ENCODE data around the gene P2RY8.
"Not testable (repeated sequence)": the region's sequence is repeated elsewhere in the genome, so short reads cannot be mapped to it uniquely, and the experiment has no call there.

P2RY8 gene

DNA sequence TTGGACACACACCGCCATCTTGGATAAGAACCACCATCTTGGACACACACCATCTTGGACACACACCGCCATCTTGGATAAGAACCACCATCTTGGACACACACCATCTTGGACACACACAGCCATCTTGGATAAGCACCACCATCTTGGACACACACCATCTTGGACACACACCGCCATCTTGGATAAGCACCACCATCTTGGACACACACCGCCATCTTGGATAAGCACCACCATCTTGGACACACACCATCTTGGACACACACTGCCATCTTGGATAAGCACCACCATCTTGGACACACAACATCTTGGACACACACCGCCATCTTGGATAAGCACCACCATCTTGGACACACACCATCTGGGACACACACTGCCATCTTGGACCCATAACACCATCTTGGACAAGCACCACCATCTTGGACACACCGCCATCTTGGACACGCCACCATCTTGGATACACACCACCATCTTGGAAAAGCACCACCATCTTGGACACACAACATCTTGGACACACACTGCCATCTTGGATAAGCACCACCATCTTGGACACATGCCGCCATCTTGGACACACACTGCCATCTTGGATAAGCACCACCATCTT is 88.9 kb downstream of the P2RY8 start:
- not testable (repeated sequence) for DNase-seq (ENCODE audit: low read depth in 2 of 3, low spot score in 2 of 3)

- not testable (repeated sequence) for DNase-seq (ENCODE audit: low read depth in 2 of 3, low spot score in 2 of 3)
Measured at GRCh38 chrX:1446984-1447968, 89.7 kb downstream of the P2RY8 start.

DNA sequence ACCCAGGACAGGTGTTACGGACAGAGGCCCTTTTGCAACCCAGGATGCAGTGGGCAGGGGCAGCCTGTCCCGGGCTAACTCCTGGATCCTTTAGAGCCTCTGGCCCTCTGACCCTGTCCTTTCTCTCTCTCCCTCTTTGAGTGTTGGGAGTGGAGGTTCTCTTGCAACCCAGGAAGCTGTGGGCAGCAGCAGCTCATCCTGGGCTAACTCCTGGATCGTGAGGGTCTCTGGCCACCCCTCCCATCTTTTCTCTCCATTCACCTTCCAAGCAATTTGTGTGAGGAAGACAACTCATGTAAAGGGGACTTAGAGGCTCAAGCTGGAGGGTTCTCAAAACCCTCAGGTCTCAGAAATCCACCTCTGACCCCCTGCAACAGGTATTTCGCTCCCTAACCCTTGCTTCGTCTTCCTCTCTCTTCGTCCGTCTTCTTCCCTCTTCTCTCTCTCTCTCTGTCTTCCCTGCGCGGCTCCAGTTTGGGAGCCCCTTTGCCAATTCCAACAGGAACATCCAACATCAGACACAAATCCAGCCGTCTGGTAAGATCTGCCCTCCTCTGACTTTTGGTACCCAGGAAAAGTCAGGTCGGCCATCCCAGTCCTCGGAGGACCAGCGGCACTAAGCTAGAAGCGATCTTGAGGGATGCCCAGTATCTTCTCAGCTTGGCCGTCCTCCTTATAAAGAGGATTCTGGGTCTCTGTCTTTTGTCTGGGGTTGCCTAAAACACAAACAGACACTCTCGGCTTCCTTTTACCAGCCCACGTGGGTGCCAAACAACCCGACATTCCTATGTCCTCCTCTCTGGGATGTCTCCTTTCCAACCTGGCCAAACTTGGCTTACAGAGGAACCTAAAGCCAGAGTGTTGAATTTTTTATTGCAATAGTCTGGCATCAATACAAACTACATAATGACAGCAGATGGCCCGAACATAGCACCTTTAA is 92.2 kb downstream of the P2RY8 start:
- no peak for DNase-seq (ENCODE audit: low read depth in 2 of 3, low spot score in 2 of 3)

GRCh38 chrX:1443496-1444075 is 93.4 kb downstream of the P2RY8 start:
- DNase-seq (ENCODE audit: low read depth in 2 of 3, low spot score in 2 of 3), result no peak

DNA sequence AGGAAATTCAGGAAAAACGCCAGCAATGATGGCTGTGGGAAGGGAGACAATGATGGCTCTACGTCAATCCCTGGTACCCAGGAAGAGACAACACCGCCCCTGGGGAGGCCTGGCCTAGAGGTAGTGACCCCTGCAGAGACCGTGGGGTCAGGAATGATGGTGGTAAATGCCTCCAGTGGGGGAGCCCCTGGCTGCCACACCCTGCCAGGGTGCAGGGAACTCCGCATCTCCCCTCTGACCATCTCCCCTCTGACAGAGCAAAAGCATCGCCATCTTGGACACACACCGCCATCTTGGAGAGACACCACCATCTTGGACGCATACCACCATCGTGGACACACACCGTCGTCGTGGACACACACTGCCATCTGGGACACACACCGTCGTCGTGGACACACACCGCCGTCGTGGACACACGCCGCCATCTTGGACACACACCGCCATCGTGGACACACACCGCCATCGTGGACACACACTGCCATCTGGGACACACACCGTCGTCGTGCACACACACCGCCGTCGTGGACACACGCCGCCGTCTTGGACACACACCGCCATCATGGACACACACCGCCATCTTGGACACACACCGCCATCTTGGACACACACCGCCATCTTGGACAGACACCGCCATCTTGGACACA is 94.1 kb downstream of the P2RY8 start:
- no peak for DNase-seq (ENCODE audit: low read depth in 2 of 3, low spot score in 2 of 3)

DNA sequence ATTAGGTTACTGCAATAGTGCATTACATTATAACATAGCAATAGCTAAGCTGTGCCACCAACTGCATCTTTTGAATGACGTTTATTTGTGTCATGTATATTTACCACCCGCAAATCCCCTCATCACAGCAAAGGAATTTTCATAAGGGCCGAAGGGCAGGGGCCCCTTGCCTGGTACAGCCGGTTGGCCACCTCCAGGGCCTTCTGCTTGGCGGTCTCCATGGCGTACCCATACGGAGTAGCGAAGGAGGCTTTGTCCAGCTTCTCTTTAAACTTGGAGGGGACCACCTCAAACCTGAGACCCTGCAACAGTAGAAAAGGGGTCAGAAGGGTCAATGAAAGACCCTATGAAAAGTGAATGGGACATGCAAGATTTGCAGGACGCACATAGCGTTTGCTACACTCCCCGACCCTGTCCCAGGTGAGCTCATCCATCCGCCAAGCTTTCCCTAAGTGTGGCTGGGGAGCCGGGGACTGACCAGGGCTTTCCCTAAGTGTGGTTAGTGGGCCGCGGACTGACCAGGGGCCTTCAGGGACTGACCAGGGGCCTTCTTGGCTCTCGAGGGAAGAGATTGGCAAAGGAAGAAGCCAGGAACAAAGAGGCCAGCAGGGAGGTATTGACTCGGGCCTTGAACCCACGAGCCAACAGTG is 94.8 kb downstream of the P2RY8 start:
- DNase-seq (ENCODE audit: low read depth in 2 of 3, low spot score in 2 of 3), result no peak

DNA sequence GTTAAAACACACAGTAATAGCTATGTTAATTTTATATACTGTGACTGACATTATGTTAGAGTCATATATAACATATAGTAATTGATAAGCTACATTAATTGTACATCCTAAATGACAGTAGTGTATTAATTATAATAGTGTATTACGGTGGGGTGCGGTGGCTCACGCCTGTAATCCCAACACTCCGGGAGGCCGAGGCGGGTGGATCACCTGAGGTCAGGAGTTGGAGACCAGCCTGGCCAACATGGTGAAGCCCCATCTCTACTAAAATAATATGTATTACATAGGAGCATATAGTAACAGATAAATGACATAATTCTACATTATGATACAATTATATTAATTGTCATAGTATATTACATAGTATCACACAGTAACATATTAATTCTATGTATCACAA is 96.5 kb downstream of the P2RY8 start:
- no peak for DNase-seq (ENCODE audit: low read depth in 2 of 3, low spot score in 2 of 3)

- no peak for DNase-seq (ENCODE audit: low read depth in 2 of 3, low spot score in 2 of 3)
Measured at GRCh38 chrX:1435241-1435895, 101.6 kb downstream of the P2RY8 start.

GRCh38 chrX:1434871-1435240 is 102.1 kb downstream of the P2RY8 start:
- DNase-seq (ENCODE audit: low read depth in 2 of 3, low spot score in 2 of 3), result no peak

- DNase-seq (ENCODE audit: low read depth in 2 of 3, low spot score in 2 of 3), result no peak
Measured at GRCh38 chrX:1433646-1434357, 103.2 kb downstream of the P2RY8 start.

GRCh38 chrX:1430451-1430850 is 106.5 kb downstream of the P2RY8 start:
- no peak for DNase-seq (ENCODE audit: low read depth in 2 of 3, low spot score in 2 of 3)

- DNase-seq (ENCODE audit: low read depth in 2 of 3, low spot score in 2 of 3), result no peak
Measured at GRCh38 chrX:1427756-1428155, 109.2 kb downstream of the P2RY8 start.

DNA sequence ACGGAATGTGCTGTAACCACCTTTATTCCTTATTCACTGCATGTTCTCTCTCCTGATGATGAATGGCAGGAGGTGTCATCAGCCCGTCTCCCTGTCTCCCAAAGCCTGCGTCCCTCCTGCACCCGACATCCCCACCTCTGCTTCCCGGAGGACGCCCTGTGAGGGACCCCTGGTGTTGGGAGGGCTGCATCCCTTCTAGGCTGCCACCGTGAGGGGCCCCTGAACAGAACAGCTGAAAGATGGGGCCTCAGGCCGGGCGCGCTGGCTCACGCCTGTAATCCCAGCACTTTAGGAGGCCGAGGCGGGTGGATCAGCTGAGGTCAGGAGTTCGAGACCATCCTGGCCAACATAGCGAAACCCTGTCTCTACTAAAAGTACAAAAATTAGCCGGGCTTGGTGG is 110.7 kb downstream of the P2RY8 start:
- not testable (repeated sequence) for DNase-seq (ENCODE audit: low read depth in 2 of 3, low spot score in 2 of 3)

- no peak for DNase-seq (ENCODE audit: low read depth in 2 of 3, low spot score in 2 of 3)
Measured at GRCh38 chrX:1425381-1425780, 111.6 kb downstream of the P2RY8 start.

DNA sequence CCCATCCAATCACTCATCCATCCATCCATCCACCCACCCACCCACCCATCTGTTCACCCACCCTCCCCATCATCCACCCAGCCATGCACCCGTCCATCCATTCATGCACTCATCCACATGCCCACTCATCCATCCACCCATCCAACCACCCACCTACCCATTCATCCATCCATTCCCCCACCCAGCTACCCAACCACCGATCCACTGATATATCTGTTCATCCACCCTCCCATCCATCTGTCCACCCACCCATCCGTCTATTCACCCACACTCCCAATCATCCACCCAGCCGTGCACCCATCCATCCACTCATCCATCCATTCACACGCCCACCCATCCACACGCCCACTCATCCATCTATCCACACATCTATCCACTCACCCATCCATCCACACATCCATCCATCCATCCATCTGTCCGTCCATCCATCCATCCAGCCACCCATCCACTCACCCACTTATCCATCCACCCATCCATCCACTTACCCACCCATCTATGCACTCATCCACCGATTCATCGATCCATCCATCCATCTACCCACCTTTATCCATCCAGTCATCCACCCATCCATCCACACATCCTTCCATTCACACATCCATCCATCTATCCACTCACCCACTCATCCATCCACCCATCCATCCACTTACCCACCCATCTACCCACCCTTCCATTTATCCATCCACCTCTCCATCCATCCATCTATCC is 112.7 kb downstream of the P2RY8 start:
- no peak for DNase-seq (ENCODE audit: low read depth in 2 of 3, low spot score in 2 of 3)

GRCh38 chrX:1423215-1423614 is 113.8 kb downstream of the P2RY8 start:
- no peak for DNase-seq (ENCODE audit: low read depth in 2 of 3, low spot score in 2 of 3)

- DNase-seq (ENCODE audit: low read depth in 2 of 3, low spot score in 2 of 3), result no peak
Measured at GRCh38 chrX:1422135-1422465, 114.9 kb downstream of the P2RY8 start.

DNA sequence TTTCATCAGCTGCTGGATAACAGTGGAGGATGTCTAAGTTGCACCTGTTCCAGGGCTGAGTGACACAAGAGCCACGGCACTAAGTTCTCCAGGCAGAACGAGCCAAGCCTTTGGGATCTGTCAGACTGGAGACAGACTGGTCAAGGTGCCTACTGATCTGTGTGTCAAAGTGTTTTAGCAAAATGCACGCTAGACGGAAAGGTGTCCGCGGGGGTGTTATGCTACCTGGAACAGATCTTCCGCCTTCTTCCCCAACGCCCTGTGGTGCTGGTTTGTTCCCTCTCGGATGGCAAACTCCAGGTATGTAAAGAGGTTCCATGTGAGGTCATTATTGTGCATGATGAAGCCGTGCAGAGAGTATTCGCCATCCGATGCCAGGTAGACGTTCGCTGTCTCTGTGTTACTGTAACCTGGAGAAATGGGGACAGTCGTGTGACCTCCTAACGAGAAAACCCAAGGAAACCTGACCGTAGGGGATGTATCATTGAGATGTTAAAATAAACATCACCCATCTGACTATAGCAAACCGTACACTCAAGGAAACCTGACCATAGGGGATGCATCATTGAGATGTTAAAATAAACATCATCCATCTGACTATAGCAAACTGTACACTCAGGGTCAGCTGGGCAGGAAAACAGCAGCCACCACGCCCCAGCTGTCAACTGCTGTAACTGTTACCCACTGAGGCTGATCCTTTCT is 115.4 kb downstream of the P2RY8 start:
- DNase-seq (ENCODE audit: low read depth in 2 of 3, low spot score in 2 of 3), result no peak

Measured in activated CD8-positive, alpha-beta memory T cell treated with anti-CD3 and anti-CD28 coated beads for 48 hours (primary cell).